Ovary (tissue), 9 donors: ENCODE results near the gene ANKH. TPM values are rescaled to one million over a fixed set of nuclear protein-coding genes. Genes with fewer than 3 reads are reported as not detected.

ENCODE experiments used
- DNase-seq, 5 donors: peaks; one replicate each; pipeline ENCODE4 v3.0.0-alpha.2; 2019 to 2020
- H3K27ac ChIP-seq, 2 donors: fragments of 200-600 bp; one replicate each; pipeline versions ENCODE4 v1.5.1 to v1.8.0; 2019 to 2022
- H3K27me3 ChIP-seq: fragments of 200-600 bp; one replicate; pipeline ENCODE4 v1.8.0; 2022
- H3K36me3 ChIP-seq: fragments of 200-600 bp; sonication (generic); one replicate; pipeline ENCODE4 v1.5.1; 2019
- H3K4me1 ChIP-seq: one replicate; pipeline ENCODE4 v1.8.1; 2013; ENCODE audit warnings: mild to moderate bottlenecking, moderate library complexity; ENCODE audit not compliant: insufficient read depth
- H3K4me3 ChIP-seq: fragments of 200-600 bp; sonication (generic); one replicate; pipeline ENCODE4 v1.5.1; 2017
- H3K9me3 ChIP-seq, 2 donors: fragments of 200-600 bp in 1 of 2; sonication (generic) in 1 of 2; one replicate each; pipeline versions ENCODE4 v1.5.1 to v1.8.1; 2013 to 2019; ENCODE audit warnings: mild to moderate bottlenecking in 1 of 2, moderate library complexity in 1 of 2
- CTCF ChIP-seq, 3 donors: fragments of 450-650 bp in 2 of 3; fragments of 200-600 bp in 1 of 3; IDR thresholded peaks; one replicate each; pipeline versions ENCODE4 v1.5.1 to v1.8.0; 2016 to 2022; ENCODE audit warnings: antibody characterized with exemption in 3 of 3, mild to moderate bottlenecking in 1 of 3
- EP300 ChIP-seq: sonication (generic); formaldehyde crosslinking; IDR thresholded peaks from one replicate; pipeline ENCODE4 v1.6.1; 2017; ENCODE audit warnings: antibody characterized with exemption
- POLR2A ChIP-seq: fragments of 450-650 bp; IDR thresholded peaks from one replicate; pipeline ENCODE4 v1.6.1; 2017; ENCODE audit warnings: antibody characterized with exemption, mild to moderate bottlenecking, moderate library complexity
- WGBS, 3 donors: extraction: QIAGEN DNeasy Blood & Tissue Kit in 1 of 3; methylation state at CpG; one replicate each; pipeline versions ENCODE4 v1.1.5 to v1.1.7; 2013 to 2017; 5-methylcytosine and 5-hydroxymethylcytosine counted together
- intact Hi-C, 4 donors: fragments of 100-400 bp; cut with DNase I; formaldehyde crosslinking; loops; one replicate each; pipeline versions ENCODE4 v1.11.0 to v1.15.1; 2022 to 2023
- polyA plus RNA-seq, 2 donors: library from polyadenylated mRNA; stranded (reverse); fragments of 200-250 nt in 1 of 2; fragments of 350-450 nt in 1 of 2; fragmentation: Illumina TruSeq in 1 of 2; extraction: RNeasy Lipid Tissue Mini Kit (QIAGEN cat#74804) in 1 of 2; gene quantifications; one replicate each; pipeline ENCODE4 v1.2.3, GENCODE V29; 2013 to 2014
- total RNA-seq, 7 donors: library from RNA; depleted of rRNA in 2 of 7; stranded (reverse); fragments of >200 nt in 2 of 7; fragmentation: NEBNext Ultra II Directional in 3 of 7; extraction: Animal tissue kit (Norgen Biotek cat#: 25700) in 3 of 7; gene quantifications; one replicate each; pipeline versions ENCODE4 v1.1.0 to v1.2.4, GENCODE V29; 2016 to 2023
- donor health status: DM: no; HTN: no; CAD: no; lungs with moderate emphysema.
- donor health status: DM: no; HTN: no; CAD: no.
- donor health status: Bipolar disorder and iron deficiency.
- donor health status: DM: yes; HTN: yes; CAD: no.
- donor health status: DM: no; HTN: no; CAD: no.
- donor health status: DM: yes; HTN: yes; CAD: no.

Gene ANKH
- total and polyA plus RNA-seq, 9 donors: 17.2 to 80.7 (median 44.6) TPM

DNA sequence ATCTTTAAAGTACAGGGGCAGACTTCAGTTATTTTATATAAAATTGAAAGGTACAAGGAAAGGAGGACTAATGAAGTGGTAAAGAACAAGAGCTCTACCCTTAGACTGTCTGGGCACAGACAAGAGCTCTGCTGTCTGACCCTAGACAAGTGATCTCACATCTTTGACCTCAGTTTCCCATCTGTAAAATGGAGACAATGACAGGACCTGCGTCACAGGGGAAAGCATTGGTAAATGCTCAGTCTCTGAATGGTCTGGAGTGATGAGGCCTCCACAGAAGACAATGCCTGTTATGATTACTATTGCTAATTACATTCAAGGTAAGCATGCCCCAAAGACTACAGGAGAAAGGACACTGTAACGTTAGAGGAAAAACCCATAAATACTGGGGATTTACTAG lies 37.5 kb downstream of the ANKH start:
- H3K36me3 ChIP-seq: no peaks in the 10 kb centered on the region
- WGBS, 3 donors: 87 to 96% (median 96%) methylated on average over 2 of the region's 2 CpGs
- TF ChIP-seq EP300 (no peak), POLR2A (no peak), CTCF (IDR thresholded peaks at IDR 0.05) (no peak)

DNA sequence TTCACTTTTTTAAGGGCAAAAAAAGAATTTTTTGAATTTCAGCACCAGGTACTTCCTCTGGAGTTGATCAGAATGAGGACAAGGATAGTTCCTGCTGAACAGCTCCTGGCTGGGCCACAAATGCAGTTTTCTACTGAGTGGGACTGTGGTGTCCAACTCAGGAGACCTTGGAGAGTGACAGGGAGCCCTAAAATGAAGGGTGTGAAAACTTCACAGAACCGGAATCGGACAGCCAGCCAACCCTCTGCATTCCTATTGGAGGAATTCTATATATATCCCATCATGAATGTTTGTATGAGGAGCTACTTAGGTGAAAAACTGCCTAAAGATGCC lies 40.6 kb downstream of the ANKH start:
- H3K27me3 ChIP-seq: no peaks in the 10 kb centered on the region
- no peaks in the 10 kb centered on the region for H3K9me3 ChIP-seq
- intact Hi-C loops: no loop called here
- H3K4me3 ChIP-seq: no peak overlapping the region
- H3K36me3 ChIP-seq: no peaks in the 10 kb centered on the region
- DNase-seq: no peak
- TF ChIP-seq POLR2A (no peak), EP300 (no peak), CTCF (IDR thresholded peaks at IDR 0.05) (no peak)
- H3K27ac ChIP-seq: no peak overlapping the region
- no peaks in the 10 kb centered on the region for H3K4me1 ChIP-seq
- WGBS, 3 donors: 92 to 94% (median 94%) methylated on average over 2 of the region's 2 CpGs

More for the DNA sequence above, 37.5 kb downstream of the ANKH start:
- Histone ChIP-seq H3K4me3 (no peak overlapping the region), H3K27ac (no peak overlapping the region), H3K27me3 (no peaks in the 10 kb centered on the region), H3K9me3 (no peaks in the 10 kb centered on the region), H3K4me1 (peaks cover 1% of the 10 kb centered on the region)
- no peak for DNase-seq
- intact Hi-C loops: no loop called here

- Histone ChIP-seq H3K36me3 (no peaks in the 10 kb centered on the region), H3K27ac (no peak overlapping the region), H3K4me3 (no peak overlapping the region), H3K4me1 (no peaks in the 10 kb centered on the region), H3K9me3 (no peaks in the 10 kb centered on the region), H3K27me3 (no peaks in the 10 kb centered on the region)
- WGBS, 3 donors: 69 to 89% (median 86%) methylated on average over 12 of the region's 12 CpGs
- TF ChIP-seq CTCF (IDR thresholded peaks at IDR 0.05) (no peak), EP300 (no peak), POLR2A (no peak)
- no peak for DNase-seq
- intact Hi-C loops: no loop called here
Observed at GRCh38 chr5:14830210-14831005, 41.2 kb downstream of the ANKH start.

DNA sequence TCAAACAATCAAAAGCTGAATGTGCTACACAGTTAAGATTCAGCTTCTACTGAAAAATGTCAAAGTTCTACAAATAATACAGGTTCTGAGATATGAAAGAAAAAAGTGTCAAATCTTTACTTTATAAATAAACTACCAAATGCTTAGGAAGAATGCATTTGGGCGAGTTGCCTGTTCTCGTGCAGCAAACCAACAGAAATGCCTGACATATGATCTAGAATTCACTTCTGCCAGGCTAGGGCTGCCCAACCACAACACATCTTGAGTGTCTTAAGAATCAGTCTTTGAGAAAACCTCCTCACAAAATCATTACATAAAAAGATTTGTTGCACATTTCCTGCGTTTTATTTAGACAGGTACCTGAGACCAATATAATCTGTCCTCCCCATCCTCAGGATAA lies 42.2 kb downstream of the ANKH start:
- Histone ChIP-seq H3K27ac (no peak overlapping the region), H3K36me3 (no peaks in the 10 kb centered on the region), H3K27me3 (no peaks in the 10 kb centered on the region), H3K4me1 (no peaks in the 10 kb centered on the region), H3K9me3 (no peaks in the 10 kb centered on the region), H3K4me3 (no peak overlapping the region)
- TF ChIP-seq POLR2A (no peak), EP300 (no peak), CTCF (IDR thresholded peaks at IDR 0.05) (no peak)
- 86 to 91% (median 87%) methylated on average over 3 of the region's 3 CpGs for WGBS, 3 donors
- no peak for DNase-seq
- intact Hi-C loops: no loop called here
